ENCODE measurements around the gene NFAM1. TPM values are rescaled to one million over a fixed set of nuclear protein-coding genes. Genes with fewer than 3 reads are reported as not detected.

Gene NFAM1
- total and polyA plus RNA-seq, 2 of the 13 experiments (the other 11 are each of a cell fraction or from before 2014, with no cell fraction given), result 0.03 TPM; not detected in 1

DNA sequence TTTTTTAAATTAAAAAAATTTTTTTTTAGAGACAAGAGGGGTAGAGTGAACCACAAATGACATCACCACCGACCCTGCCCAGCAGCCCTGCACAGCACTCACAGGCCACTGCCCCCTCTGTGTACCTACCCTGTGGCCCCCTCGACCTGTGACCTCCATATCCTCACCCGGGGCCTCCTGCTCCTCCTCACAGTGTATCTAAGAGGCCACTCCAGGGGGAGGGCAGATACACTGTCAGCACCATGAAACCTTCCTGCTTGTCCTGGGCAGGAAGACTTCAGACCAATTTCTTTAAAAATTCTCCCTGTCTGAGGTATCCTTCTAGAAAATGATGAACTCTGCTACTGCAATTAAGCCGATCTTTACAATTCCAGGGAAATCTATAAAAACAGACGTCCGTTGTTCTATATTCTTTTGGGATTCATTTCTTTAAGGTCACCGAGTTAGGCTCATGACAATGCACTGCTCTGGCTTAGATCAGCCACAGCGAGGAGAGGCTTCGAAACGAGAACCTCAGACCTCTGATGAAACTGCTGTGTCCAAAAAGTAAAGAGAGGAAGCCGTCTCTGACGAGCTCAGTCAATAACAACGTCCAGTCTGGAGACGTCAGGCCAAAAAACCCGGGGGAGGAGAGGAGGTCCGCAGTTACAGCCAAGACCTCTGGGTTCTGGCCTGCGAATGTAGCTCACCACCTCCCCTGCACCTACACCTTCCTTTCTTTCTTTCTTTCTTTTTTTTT lies 17.5 kb downstream of the NFAM1 start (continued):
- TF ChIP-seq JUN (CRISPR knock-in tag; IDR thresholded peaks at IDR 0.05) (no peak), SIN3B (IDR thresholded peaks at IDR 0.05; ENCODE audit: low read length) (no peak), EP300 (IDR thresholded peaks at IDR 0.05; ENCODE audit: low read depth in 2 of 2, low read length in 2 of 2) (peak in 1 of 2 experiments; percentile 68; a peak in 2 of 4 replicates), EP300 (CRISPR knock-in tag; IDR thresholded peaks at IDR 0.05; ENCODE audit: borderline replicate concordance) (no peak), ZNF367 (CRISPR knock-in tag; IDR thresholded peaks at IDR 0.05; ENCODE audit: borderline replicate concordance) (no peak), CEBPB (IDR thresholded peaks at IDR 0.05; ENCODE audit: borderline replicate concordance, low read depth, low read length) (no peak), HOXA7 (CRISPR knock-in tag; IDR thresholded peaks at IDR 0.05) (no peak), ZNF468 (CRISPR knock-in tag; IDR thresholded peaks at IDR 0.05) (no peak), SMC3 (IDR thresholded peaks at IDR 0.05; ENCODE audit: low read length) (no peak), ASH2L (IDR thresholded peaks at IDR 0.05; ENCODE audit: insufficient read length, low read depth, low read length) (peak; percentile 53), FOXO1 (CRISPR knock-in tag; IDR thresholded peaks at IDR 0.05) (no peak), RAD51 (IDR thresholded peaks at IDR 0.05; ENCODE audit: borderline replicate concordance) (no peak), SOX6 (IDR thresholded peaks at IDR 0.05) (no peak), SOX6 (CRISPR knock-in tag; IDR thresholded peaks at IDR 0.05) (peak; percentile 33; the same call in 1 of the 2 replicates), ZNF598 (CRISPR knock-in tag; IDR thresholded peaks at IDR 0.05; ENCODE audit: borderline replicate concordance) (0 out of 2 replicates have a peak, but pooled peaks have one; percentile 26), KLF9 (CRISPR knock-in tag; IDR thresholded peaks at IDR 0.05; ENCODE audit: low read depth) (no peak), CBX2 (IDR thresholded peaks at IDR 0.05; ENCODE audit: low read depth, low read length) (no peak), CBX2 (CRISPR knock-in tag; IDR thresholded peaks at IDR 0.05; ENCODE audit: low read depth) (no peak), U2AF1 (optimal IDR thresholded peaks at IDR 0.05; ENCODE audit: low read depth, low read length) (no peak)
- TF ChIP-seq, protein P1, sequence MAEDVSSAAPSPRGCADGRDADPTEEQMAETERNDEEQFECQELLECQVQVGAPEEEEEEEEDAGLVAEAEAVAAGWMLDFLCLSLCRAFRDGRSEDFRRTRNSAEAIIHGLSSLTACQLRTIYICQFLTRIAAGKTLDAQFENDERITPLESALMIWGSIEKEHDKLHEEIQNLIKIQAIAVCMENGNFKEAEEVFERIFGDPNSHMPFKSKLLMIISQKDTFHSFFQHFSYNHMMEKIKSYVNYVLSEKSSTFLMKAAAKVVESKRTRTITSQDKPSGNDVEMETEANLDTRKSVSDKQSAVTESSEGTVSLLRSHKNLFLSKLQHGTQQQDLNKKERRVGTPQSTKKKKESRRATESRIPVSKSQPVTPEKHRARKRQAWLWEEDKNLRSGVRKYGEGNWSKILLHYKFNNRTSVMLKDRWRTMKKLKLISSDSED (CRISPR knock-in tag; IDR thresholded peaks at IDR 0.05), result no peak
- TF ChIP-seq, protein P2, sequence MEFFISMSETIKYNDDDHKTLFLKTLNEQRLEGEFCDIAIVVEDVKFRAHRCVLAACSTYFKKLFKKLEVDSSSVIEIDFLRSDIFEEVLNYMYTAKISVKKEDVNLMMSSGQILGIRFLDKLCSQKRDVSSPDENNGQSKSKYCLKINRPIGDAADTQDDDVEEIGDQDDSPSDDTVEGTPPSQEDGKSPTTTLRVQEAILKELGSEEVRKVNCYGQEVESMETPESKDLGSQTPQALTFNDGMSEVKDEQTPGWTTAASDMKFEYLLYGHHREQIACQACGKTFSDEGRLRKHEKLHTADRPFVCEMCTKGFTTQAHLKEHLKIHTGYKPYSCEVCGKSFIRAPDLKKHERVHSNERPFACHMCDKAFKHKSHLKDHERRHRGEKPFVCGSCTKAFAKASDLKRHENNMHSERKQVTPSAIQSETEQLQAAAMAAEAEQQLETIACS (CRISPR knock-in tag; IDR thresholded peaks at IDR 0.05), result no peak
- TF ChIP-seq, protein P3, sequence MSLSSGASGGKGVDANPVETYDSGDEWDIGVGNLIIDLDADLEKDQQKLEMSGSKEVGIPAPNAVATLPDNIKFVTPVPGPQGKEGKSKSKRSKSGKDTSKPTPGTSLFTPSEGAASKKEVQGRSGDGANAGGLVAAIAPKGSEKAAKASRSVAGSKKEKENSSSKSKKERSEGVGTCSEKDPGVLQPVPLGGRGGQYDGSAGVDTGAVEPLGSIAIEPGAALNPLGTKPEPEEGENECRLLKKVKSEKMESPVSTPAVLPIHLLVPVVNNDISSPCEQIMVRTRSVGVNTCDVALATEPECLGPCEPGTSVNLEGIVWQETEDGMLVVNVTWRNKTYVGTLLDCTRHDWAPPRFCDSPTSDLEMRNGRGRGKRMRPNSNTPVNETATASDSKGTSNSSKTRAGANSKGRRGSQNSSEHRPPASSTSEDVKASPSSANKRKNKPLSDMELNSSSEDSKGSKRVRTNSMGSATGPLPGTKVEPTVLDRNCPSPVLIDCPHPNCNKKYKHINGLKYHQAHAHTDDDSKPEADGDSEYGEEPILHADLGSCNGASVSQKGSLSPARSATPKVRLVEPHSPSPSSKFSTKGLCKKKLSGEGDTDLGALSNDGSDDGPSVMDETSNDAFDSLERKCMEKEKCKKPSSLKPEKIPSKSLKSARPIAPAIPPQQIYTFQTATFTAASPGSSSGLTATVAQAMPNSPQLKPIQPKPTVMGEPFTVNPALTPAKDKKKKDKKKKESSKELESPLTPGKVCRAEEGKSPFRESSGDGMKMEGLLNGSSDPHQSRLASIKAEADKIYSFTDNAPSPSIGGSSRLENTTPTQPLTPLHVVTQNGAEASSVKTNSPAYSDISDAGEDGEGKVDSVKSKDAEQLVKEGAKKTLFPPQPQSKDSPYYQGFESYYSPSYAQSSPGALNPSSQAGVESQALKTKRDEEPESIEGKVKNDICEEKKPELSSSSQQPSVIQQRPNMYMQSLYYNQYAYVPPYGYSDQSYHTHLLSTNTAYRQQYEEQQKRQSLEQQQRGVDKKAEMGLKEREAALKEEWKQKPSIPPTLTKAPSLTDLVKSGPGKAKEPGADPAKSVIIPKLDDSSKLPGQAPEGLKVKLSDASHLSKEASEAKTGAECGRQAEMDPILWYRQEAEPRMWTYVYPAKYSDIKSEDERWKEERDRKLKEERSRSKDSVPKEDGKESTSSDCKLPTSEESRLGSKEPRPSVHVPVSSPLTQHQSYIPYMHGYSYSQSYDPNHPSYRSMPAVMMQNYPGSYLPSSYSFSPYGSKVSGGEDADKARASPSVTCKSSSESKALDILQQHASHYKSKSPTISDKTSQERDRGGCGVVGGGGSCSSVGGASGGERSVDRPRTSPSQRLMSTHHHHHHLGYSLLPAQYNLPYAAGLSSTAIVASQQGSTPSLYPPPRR (CRISPR knock-in tag; IDR thresholded peaks at IDR 0.05; ENCODE audit: borderline replicate concordance), result peak; percentile 86
